Measurements from ENCODE around the gene CNKSR3.

Gene CNKSR3

GRCh38 chr6:154506582-154506981, 3.9 kb downstream of the CNKSR3 start:
- Histone ChIP-seq H3K9me3 (ENCODE audit: insufficient read depth, low read length, severe bottlenecking) (no peaks in the 10 kb centered on the region), H4K20me1 (ENCODE audit: insufficient read depth, low read length) (no peaks in the 10 kb centered on the region), H3K4me3 (ENCODE audit: low read depth in 1 of 2, low read length in 2 of 2) (no peak overlapping the region), H2AFZ (ENCODE audit: low read depth, low read length) (no peak overlapping the region), H3K36me3 (ENCODE audit: insufficient read depth, low read length) (no peaks in the 10 kb centered on the region), H3K4me2 (ENCODE audit: insufficient read depth, low read length) (no peak overlapping the region), H3K27me3 (ENCODE audit: insufficient read depth, low read length, poor library complexity) (peaks cover 22% of the 10 kb centered on the region), H3K9ac (ENCODE audit: low read depth, low read length) (no peak overlapping the region), H3K27ac (ENCODE audit: low read length) (no peak overlapping the region), H3K4me1 (ENCODE audit: insufficient read depth, low read length) (no peaks in the 10 kb centered on the region), H3K79me2 (ENCODE audit: insufficient read depth, low read length) (no peaks in the 10 kb centered on the region)
- TF ChIP-seq EZH2 (IDR thresholded peaks at IDR 0.05; ENCODE audit: borderline replicate concordance, low read depth, low read length, severe bottlenecking) (no peak), CTCF (IDR thresholded peaks at IDR 0.05; ENCODE audit: borderline replicate concordance, extremely low read depth, low read length, poor library complexity, severe bottlenecking) (no peak)
- ATAC-seq (ENCODE audit: insufficient read depth, low read depth) (no peak), DNase-seq (no peak)

- no peaks in the 10 kb centered on the region for H3K79me2 ChIP-seq (ENCODE audit: insufficient read depth, low read length)
Observed at GRCh38 chr6:154506108-154506507, 4.4 kb downstream of the CNKSR3 start.

GRCh38 chr6:154504865-154505449, 5.5 kb downstream of the CNKSR3 start:
- Histone ChIP-seq H4K20me1 (ENCODE audit: insufficient read depth, low read length) (no peaks in the 10 kb centered on the region), H3K27me3 (ENCODE audit: insufficient read depth, low read length, poor library complexity) (peaks cover 21% of the 10 kb centered on the region), H3K79me2 (ENCODE audit: insufficient read depth, low read length) (no peaks in the 10 kb centered on the region)

More at GRCh38 chr6:154506108-154506507, 4.4 kb downstream of the CNKSR3 start:
- Histone ChIP-seq H4K20me1 (ENCODE audit: insufficient read depth, low read length) (no peaks in the 10 kb centered on the region), H3K36me3 (ENCODE audit: insufficient read depth, low read length) (no peaks in the 10 kb centered on the region), H3K4me2 (ENCODE audit: insufficient read depth, low read length) (no peak overlapping the region), H3K9ac (ENCODE audit: low read depth, low read length) (no peak overlapping the region), H3K9me3 (ENCODE audit: insufficient read depth, low read length, severe bottlenecking) (no peaks in the 10 kb centered on the region), H3K27ac (ENCODE audit: low read length) (no peak overlapping the region), H3K4me1 (ENCODE audit: insufficient read depth, low read length) (no peaks in the 10 kb centered on the region), H2AFZ (ENCODE audit: low read depth, low read length) (no peak overlapping the region), H3K27me3 (ENCODE audit: insufficient read depth, low read length, poor library complexity) (peaks cover 22% of the 10 kb centered on the region), H3K4me3 (ENCODE audit: low read depth in 1 of 2, low read length in 2 of 2) (no peak overlapping the region)
- TF ChIP-seq CTCF (IDR thresholded peaks at IDR 0.05; ENCODE audit: borderline replicate concordance, extremely low read depth, low read length, poor library complexity, severe bottlenecking) (no peak), EZH2 (IDR thresholded peaks at IDR 0.05; ENCODE audit: borderline replicate concordance, low read depth, low read length, severe bottlenecking) (no peak)
- ATAC-seq (ENCODE audit: insufficient read depth, low read depth) (no peak), DNase-seq (no peak)

More at GRCh38 chr6:154504865-154505449, 5.5 kb downstream of the CNKSR3 start:
- no peak overlapping the region for H3K9ac ChIP-seq (ENCODE audit: low read depth, low read length)
- no peaks in the 10 kb centered on the region for H3K36me3 ChIP-seq (ENCODE audit: insufficient read depth, low read length)
- H2AFZ ChIP-seq (ENCODE audit: low read depth, low read length) = no peak overlapping the region
- no peak overlapping the region for H3K4me3 ChIP-seq (ENCODE audit: low read depth in 1 of 2, low read length in 2 of 2)
- TF ChIP-seq CTCF (IDR thresholded peaks at IDR 0.05; ENCODE audit: borderline replicate concordance, extremely low read depth, low read length, poor library complexity, severe bottlenecking) (no peak), EZH2 (IDR thresholded peaks at IDR 0.05; ENCODE audit: borderline replicate concordance, low read depth, low read length, severe bottlenecking) (no peak)
- ATAC-seq (ENCODE audit: insufficient read depth, low read depth) (no peak), DNase-seq (no peak)
- H3K4me1 ChIP-seq (ENCODE audit: insufficient read depth, low read length) = no peaks in the 10 kb centered on the region
- no peak overlapping the region for H3K4me2 ChIP-seq (ENCODE audit: insufficient read depth, low read length)
- H3K9me3 ChIP-seq (ENCODE audit: insufficient read depth, low read length, severe bottlenecking) = no peaks in the 10 kb centered on the region
- H3K27ac ChIP-seq (ENCODE audit: low read length) = no peak overlapping the region

Data from DND-41 (cell line).